BJ (cell line): Measurements from ENCODE around the gene BFSP1. TPM values are rescaled to one million over a fixed set of nuclear protein-coding genes. Genes with fewer than 3 reads are reported as not detected.

ENCODE experiments used
- CTCF ChIA-PET: fragments of 350-600 bp; formaldehyde crosslinking; extraction: SDS; loops from one replicate; lab custom pipeline; 2021; ENCODE audit warnings: antibody characterized with exemption, inconsistent platforms; lab: Yijun Ruan, JAX
- POLR2A ChIA-PET: fragments of 300-600 bp; sonication (Branson Sonifier 250); formaldehyde crosslinking; extraction: SDS; loops from one replicate; lab custom pipeline; 2021; ENCODE audit warnings: antibody characterized with exemption; lab: Charles Lee
- DNase-seq: peaks from one replicate; pipeline ENCODE4 v3.0.0-alpha.2; 2011; ENCODE audit warnings: low read depth
- H3K27me3 ChIP-seq: 2 replicates; pipeline ENCODE4 v1.6.0; 2011; ENCODE audit warnings: low read length; ENCODE audit not compliant: control insufficient read depth, insufficient read depth
- H3K36me3 ChIP-seq: 2 replicates; pipeline ENCODE4 v1.5.1; 2011; ENCODE audit warnings: low read length; ENCODE audit not compliant: control insufficient read depth, insufficient read depth
- H3K4me3 ChIP-seq: 2 replicates; pipeline ENCODE4 v1.5.1; 2011; ENCODE audit warnings: low read depth, mild to moderate bottlenecking, control low read depth, low read length
- polyA plus RNA-seq: library from polyadenylated mRNA; depleted of rRNA; stranded (reverse); fragments of >200 nt; gene quantifications from 2 replicates; pipeline ENCODE4 v1.2.3, GENCODE V29; 2011
- TF ChIP-seq, protein P1 (sequence below): IDR thresholded peaks from 2 replicates; pipeline ENCODE4 v1.5.1; 2011; ENCODE audit warnings: low read depth, mild to moderate bottlenecking, control low read depth, inconsistent platforms, low read length, moderate library complexity; ENCODE audit not compliant: insufficient read depth

Gene BFSP1
- polyA plus RNA-seq, 1 experiment: 2.4 TPM

- Histone ChIP-seq H3K4me3 (no peak overlapping the region), H3K27me3 (no peaks in the 10 kb centered on the region; the same call in 1 of the 2 replicates), H3K36me3 (no peaks in the 10 kb centered on the region)
- TF ChIP-seq, protein P1, sequence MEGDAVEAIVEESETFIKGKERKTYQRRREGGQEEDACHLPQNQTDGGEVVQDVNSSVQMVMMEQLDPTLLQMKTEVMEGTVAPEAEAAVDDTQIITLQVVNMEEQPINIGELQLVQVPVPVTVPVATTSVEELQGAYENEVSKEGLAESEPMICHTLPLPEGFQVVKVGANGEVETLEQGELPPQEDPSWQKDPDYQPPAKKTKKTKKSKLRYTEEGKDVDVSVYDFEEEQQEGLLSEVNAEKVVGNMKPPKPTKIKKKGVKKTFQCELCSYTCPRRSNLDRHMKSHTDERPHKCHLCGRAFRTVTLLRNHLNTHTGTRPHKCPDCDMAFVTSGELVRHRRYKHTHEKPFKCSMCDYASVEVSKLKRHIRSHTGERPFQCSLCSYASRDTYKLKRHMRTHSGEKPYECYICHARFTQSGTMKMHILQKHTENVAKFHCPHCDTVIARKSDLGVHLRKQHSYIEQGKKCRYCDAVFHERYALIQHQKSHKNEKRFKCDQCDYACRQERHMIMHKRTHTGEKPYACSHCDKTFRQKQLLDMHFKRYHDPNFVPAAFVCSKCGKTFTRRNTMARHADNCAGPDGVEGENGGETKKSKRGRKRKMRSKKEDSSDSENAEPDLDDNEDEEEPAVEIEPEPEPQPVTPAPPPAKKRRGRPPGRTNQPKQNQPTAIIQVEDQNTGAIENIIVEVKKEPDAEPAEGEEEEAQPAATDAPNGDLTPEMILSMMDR: no peak
- ChIA-PET CTCF (interaction anchor here (2.6 kb wide), 1 partner anchor 16 kb away, joined by 12 read pairs; no protein-coding TSS in a partner anchor), POLR2A (no interaction called here)
- no peak for DNase-seq
Observed at GRCh38 chr20:17520583-17520982, 10.6 kb downstream of the BFSP1 start.

DNA sequence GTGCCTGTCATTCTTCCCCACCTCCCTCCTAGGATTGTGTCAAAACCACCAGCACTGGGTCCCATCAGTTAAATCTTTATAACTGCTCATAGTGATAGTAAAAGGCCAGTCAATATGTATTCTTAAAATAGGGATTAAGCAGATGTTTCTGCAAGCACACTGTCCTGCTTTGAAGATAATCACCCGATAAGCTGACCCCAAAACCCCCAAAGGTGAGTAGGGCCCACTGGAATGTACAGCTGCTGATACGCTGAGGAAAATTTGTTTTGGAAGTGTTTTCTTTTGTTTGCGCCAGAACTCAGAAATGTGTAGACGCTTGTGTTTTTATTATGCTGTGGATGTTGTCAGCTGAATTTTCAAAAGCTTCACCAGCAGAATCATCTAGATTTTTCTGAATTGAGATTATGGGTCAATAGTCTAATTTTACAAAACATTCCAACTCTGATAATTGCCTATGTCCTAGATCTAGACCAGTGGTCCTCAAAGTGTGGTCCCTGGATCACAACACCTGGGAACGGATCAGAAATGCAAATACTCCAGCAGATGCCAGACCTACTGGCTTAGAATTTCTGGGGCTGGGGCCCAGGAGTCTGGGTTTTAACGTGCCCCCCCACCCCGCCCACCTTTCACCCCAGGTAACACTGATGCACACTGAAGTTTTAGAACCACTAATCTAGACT lies 11.4 kb downstream of the BFSP1 start:
- ChIA-PET POLR2A (no interaction called here), CTCF (interaction anchor here (0.9 to 2.6 kb wide), 2 partner anchors 15 to 132 kb away, joined by 3 to 12 read pairs; no protein-coding TSS in a partner anchor)
- DNase-seq: no peak

DNA sequence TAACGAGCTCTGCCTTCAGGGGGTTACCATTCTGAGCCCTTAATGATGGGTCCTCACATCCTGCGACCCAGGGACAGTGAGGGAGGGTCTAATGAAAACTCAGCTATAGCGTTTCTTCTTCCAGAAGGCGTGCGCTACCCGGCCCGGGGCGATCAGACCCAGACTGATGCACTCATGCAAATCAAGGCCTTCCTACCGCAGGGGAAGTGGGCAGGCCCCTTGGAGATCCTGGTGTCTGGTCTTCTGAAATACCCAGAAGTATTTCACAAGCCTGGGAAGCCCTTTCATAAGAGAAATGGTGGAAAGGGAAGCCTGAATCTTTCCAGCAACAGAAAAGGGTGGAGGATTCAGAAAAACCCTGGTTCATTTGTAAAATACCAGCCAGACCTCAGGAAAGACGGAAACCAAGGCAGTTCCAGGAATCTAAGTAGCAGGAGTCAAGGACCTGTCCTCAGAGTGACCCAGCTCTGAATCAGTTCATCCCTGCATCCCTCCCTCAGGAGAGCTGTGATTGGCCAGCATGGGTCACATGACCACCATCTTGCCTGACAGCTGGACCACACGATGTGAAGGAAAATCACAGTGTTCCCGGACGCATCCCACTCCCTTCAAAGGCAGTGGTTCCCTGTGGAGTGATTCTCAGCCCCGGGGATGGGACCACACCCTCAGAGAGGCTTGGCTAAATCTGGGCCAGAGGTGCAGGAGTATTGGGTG lies 12.7 kb downstream of the BFSP1 start:
- TF ChIP-seq, protein P1: no peak
- CTCF ChIA-PET: interaction anchor here (1.5 kb wide), 1 partner anchor 99 kb away, joined by 3 read pairs; no protein-coding TSS in a partner anchor
- no peaks in the 10 kb centered on the region for H3K27me3 ChIP-seq
- no peaks in the 10 kb centered on the region for H3K36me3 ChIP-seq
- H3K4me3 ChIP-seq: no peak overlapping the region
- no peak for DNase-seq
- POLR2A ChIA-PET: no interaction called here

More for the DNA sequence above, 11.4 kb downstream of the BFSP1 start:
- Histone ChIP-seq H3K36me3 (no peaks in the 10 kb centered on the region), H3K4me3 (no peak overlapping the region), H3K27me3 (no peaks in the 10 kb centered on the region)
- TF ChIP-seq, protein P1: no peak

DNA sequence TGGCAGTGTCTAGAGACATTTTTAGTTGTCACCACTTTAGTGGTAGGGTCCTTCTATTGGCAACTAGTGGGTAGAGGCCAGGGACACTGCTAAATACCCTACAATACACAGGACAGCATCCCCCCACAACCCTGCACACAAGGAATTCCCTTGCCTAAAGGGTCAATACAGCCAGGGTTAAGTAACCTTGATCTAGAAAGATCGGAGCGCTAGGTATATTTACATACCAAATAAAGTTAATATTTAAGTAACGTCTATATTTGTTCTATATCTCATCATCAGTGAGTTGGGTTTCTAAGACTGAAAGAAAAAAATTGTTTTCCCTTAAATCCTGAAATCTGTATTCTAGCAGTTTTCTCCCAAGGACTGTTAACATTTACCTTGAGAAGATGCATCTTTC lies 16.1 kb downstream of the BFSP1 start:
- DNase-seq: no peak
- H3K27me3 ChIP-seq: no peaks in the 10 kb centered on the region
- H3K36me3 ChIP-seq: no peaks in the 10 kb centered on the region
- H3K4me3 ChIP-seq: no peak overlapping the region
- TF ChIP-seq, protein P1: no peak
- ChIA-PET POLR2A (no interaction called here), CTCF (interaction anchor here (0.9 to 2.4 kb wide), 2 partner anchors 10 to 14 kb away, joined by 3 to 14 read pairs; no protein-coding TSS in a partner anchor)

DNA sequence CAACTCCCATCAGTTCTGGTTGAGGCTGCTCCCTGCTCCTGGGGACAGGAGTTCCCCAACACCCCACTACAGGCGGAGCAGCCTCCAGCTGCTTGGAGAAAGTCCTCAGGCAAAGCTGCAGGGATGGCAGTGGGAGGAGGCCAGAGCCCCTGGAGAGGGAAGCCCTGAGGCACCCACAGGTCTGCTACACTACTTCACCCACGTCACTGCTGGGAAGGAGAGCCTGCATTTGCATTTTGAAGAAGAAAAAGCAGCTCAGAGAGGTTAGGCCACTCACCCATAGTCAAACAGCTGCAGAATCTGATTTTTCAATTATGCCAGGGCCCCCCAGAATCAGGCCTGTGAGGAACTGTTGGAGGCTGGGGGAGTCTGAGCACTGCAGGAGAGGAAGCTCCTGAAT lies 17.2 kb downstream of the BFSP1 start:
- no peak overlapping the region for H3K4me3 ChIP-seq
- H3K27me3 ChIP-seq: no peaks in the 10 kb centered on the region
- CTCF ChIA-PET: interaction anchor here (0.8 to 2.4 kb wide), 6 partner anchors 9 to 482 kb away, joined by 3 to 14 read pairs (median 6); no protein-coding TSS in a partner anchor
- POLR2A ChIA-PET: no interaction called here
- no peaks in the 10 kb centered on the region for H3K36me3 ChIP-seq
- no peak for DNase-seq
- TF ChIP-seq, protein P1: no peak
